Spleen (tissue), 11 donors: ENCODE measurements around the gene PAN2. TPM values are rescaled to one million over a fixed set of nuclear protein-coding genes. Genes with fewer than 3 reads are reported as not detected.

Source experiments
- DNase-seq: peaks from one replicate; pipeline ENCODE4 v3.0.0-alpha.2; 2020
- H3K27ac ChIP-seq, 8 donors: fragments of 200-600 bp; sonication (generic) in 7 of 8; 1 replicate in 4 of 8; 2 replicates in 4 of 8; pipeline versions ENCODE4 v1.5.0 to v1.8.0; 2016 to 2021; ENCODE audit warnings: inconsistent platforms in 4 of 8, mild to moderate bottlenecking in 4 of 8, moderate library complexity in 1 of 8
- H3K27me3 ChIP-seq, 7 donors: fragments of 200-600 bp; sonication (generic) in 6 of 7; replicated peaks in 1 of 7; 1 replicate in 4 of 7; 2 replicates in 3 of 7; pipeline versions ENCODE4 v1.5.0 to v1.8.0; 2016 to 2021; ENCODE audit warnings: inconsistent platforms in 3 of 7, mild to moderate bottlenecking in 1 of 7
- H3K36me3 ChIP-seq, 6 donors: fragments of 200-600 bp; sonication (generic) in 5 of 6; 1 replicate in 4 of 6; 2 replicates in 2 of 6; pipeline versions ENCODE4 v1.5.0 to v1.8.0; 2016 to 2021; ENCODE audit warnings: inconsistent platforms in 2 of 6
- H3K4me1 ChIP-seq, 6 donors: fragments of 200-600 bp; sonication (generic) in 5 of 6; 1 replicate in 3 of 6; 2 replicates in 3 of 6; pipeline versions ENCODE4 v1.5.0 to v1.8.0; 2016 to 2021; ENCODE audit warnings: inconsistent platforms in 3 of 6
- H3K4me3 ChIP-seq, 8 donors: fragments of 200-600 bp; sonication (generic) in 7 of 8; 1 replicate in 4 of 8; 2 replicates in 4 of 8; pipeline versions ENCODE4 v1.5.0 to v1.8.0; 2016 to 2021; ENCODE audit warnings: inconsistent platforms in 4 of 8, mild to moderate bottlenecking in 4 of 8, moderate library complexity in 2 of 8
- H3K9me3 ChIP-seq, 8 donors: fragments of 200-600 bp; sonication (generic) in 7 of 8; 1 replicate in 4 of 8; 2 replicates in 4 of 8; pipeline versions ENCODE4 v1.5.0 to v1.8.0; 2016 to 2021; ENCODE audit warnings: inconsistent platforms in 4 of 8
- POLR2A ChIP-seq, 3 donors: fragments of 450-650 bp; IDR thresholded peaks; one replicate each; pipeline ENCODE4 v1.5.1; 2017; ENCODE audit warnings: antibody characterized with exemption in 3 of 3, mild to moderate bottlenecking in 1 of 3
- POLR2AphosphoS5 ChIP-seq, 3 donors: sonication (generic); formaldehyde crosslinking; IDR thresholded peaks; one replicate each; pipeline ENCODE4 v1.5.1; 2017; ENCODE audit warnings: antibody characterized with exemption in 3 of 3
- WGBS, 5 donors: extraction: QIAGEN DNeasy Blood & Tissue Kit in 3 of 5; methylation state at CpG; one replicate each; pipeline versions ENCODE4 v1.1.5 to v1.1.7; 2013 to 2018; 5-methylcytosine and 5-hydroxymethylcytosine counted together
- intact Hi-C: fragments of 100-400 bp; cut with DNase I; formaldehyde crosslinking; loops from one replicate; pipeline ENCODE4 v1.15.0; 2023; ENCODE audit warnings: low total_unique reads
- polyA plus RNA-seq, 3 donors: library from polyadenylated mRNA; stranded (reverse); fragments of 200-250 nt; gene quantifications; one replicate each; pipeline ENCODE4 v1.2.1, GENCODE V29; 2013
- small RNA-seq, 4 donors: library from RNA; depleted of rRNA; stranded (forward); fragments of <200 nt; gene quantifications; one replicate each; pipeline ENCODE3, GENCODE V24; 2016
- total RNA-seq, 7 donors: library from RNA; depleted of rRNA in 3 of 7; stranded (reverse); fragments of >200 nt in 3 of 7; fragmentation: NEBNext Ultra II Directional in 4 of 7; extraction: Animal tissue kit (Norgen Biotek cat#: 25700) in 4 of 7; gene quantifications; one replicate each; pipeline versions ENCODE4 v1.1.0 to v1.2.1, GENCODE V29; 2016 to 2021
- TF ChIP-seq, protein P1 (sequence below), 11 experiments: fragments of 200-600 bp in 7 of 11; fragments of 450-650 bp in 4 of 11; sonication (generic) in 4 of 11; IDR thresholded peaks in 8 of 11; conservative IDR thresholded peaks in 3 of 11; 1 replicate in 7 of 11; 2 replicates in 4 of 11; pipeline versions ENCODE4 v1.4.0 to v1.8.0; 2016 to 2021; ENCODE audit warnings: antibody characterized with exemption in 11 of 11, inconsistent platforms in 4 of 11, mild to moderate bottlenecking in 1 of 11
- donor health status: healthy with polysubstance abuse.
- donor health status: DM: no; HTN: no; CAD: no; lungs with moderate emphysema.
- donor health status: DM: no; HTN: no; CAD: no.
- donor health status: Bipolar disorder and iron deficiency.
- donor health status: healthy.
- donor health status: DM: no; HTN: no; CAD: no.
- donor health status: DM: yes; HTN: yes; CAD: no.

PAN2 gene
- total and polyA plus RNA-seq, 10 donors, result 34.8 to 132 (median 86.8) TPM

DNA sequence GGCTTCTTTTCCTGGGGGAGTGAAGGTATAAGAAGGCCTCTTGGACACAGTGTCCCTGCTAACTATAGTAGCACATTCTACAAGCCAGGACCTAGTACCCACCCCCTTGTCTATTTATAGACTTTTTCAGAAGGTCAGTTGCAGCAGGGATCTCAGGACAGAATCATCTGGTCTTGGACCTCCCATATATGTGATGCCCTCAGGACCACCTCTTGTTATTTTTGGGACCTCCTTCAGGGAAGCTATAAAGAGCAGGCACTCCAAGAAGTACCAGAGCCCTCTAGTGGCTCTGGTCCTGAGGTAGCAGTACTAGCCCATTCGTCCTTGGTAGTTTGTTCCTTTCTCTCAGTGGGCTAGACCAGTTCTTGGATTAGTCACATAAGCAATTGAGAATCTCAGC lies 62.8 kb downstream of the PAN2 start:
- Histone ChIP-seq H3K4me3 (no peak overlapping the region), H3K9me3 (no peaks in the 10 kb centered on the region), H3K27me3 (no peaks in the 10 kb centered on the region), H3K27ac (peak overlapping the region in 1 of 8 donors; percentile 18), H3K36me3 (peaks cover 0 to 74% (median 53%) of the 10 kb centered on the region in 6 donors), H3K4me1 (peaks cover 9 to 21% (median 16%) of the 10 kb centered on the region in 6 donors)
- DNase-seq, result no peak
- 0 to 31% (median 21%) methylated on average over 1 of the region's 1 CpG for WGBS, 5 donors
- TF ChIP-seq, protein P1, sequence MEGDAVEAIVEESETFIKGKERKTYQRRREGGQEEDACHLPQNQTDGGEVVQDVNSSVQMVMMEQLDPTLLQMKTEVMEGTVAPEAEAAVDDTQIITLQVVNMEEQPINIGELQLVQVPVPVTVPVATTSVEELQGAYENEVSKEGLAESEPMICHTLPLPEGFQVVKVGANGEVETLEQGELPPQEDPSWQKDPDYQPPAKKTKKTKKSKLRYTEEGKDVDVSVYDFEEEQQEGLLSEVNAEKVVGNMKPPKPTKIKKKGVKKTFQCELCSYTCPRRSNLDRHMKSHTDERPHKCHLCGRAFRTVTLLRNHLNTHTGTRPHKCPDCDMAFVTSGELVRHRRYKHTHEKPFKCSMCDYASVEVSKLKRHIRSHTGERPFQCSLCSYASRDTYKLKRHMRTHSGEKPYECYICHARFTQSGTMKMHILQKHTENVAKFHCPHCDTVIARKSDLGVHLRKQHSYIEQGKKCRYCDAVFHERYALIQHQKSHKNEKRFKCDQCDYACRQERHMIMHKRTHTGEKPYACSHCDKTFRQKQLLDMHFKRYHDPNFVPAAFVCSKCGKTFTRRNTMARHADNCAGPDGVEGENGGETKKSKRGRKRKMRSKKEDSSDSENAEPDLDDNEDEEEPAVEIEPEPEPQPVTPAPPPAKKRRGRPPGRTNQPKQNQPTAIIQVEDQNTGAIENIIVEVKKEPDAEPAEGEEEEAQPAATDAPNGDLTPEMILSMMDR (IDR thresholded peaks at IDR 0.05 in 8 of 11, conservative IDR thresholded peaks at IDR 0.05 in 3 of 11), result peak in 2 of 11 experiments; percentile 5 to 15
- no peak for TF ChIP-seq POLR2AphosphoS5 (IDR thresholded peaks at IDR 0.05)
- intact Hi-C loops, result no loop called here

DNA sequence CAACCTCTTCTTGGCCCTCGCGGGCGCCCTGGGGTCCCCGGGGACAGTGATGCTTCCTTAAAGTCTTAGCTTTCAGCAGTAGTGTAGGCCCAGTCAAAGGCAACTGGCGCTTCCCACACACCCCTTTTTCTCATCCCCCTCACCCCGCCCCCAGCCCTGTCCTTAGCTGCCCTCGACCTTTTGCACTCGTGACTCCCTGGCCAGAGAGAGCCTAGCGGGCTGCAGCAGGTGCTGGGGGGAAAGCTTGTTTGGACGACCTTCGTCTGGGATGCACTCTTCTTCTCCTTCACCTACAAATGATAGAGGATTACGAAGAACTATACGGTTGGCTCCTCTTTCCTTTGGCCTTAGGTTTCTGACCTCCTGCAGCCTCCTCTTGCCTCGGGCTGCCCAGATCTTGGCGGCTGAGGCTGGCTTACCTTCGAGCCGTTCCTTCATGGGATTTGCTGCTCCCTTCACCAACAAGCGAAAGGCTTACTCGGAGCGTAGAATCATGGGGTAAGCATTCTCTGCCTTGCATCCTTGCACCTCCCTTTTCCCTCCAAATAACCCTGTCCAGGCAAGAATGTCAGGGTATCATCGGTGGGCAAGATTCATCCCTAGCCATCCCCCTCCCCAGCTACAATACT lies 66.2 kb downstream of the PAN2 start:
- TF ChIP-seq POLR2A (IDR thresholded peaks at IDR 0.05), result no peak
- TF ChIP-seq, protein P1 (IDR thresholded peaks at IDR 0.05 in 8 of 11, conservative IDR thresholded peaks at IDR 0.05 in 3 of 11), result no peak
- no peak for TF ChIP-seq POLR2AphosphoS5 (IDR thresholded peaks at IDR 0.05)
- no peak for DNase-seq
- 32 to 47% (median 35%) methylated on average over 16 to 21 of the region's 21 CpGs for WGBS, 5 donors

GRCh38 chr12:56266693-56267442 lies 66.9 kb downstream of the PAN2 start, which contains the start of gene COQ10A:
Gene COQ10A (plus strand): TSS chr12:56266942. CDS start chr12:56267119, 177 bp downstream.
- H3K4me3 ChIP-seq, result peak within 1 kb of the TSS; percentile 49 to 76 (median 72)

More for the DNA sequence above, 66.2 kb downstream of the PAN2 start:
- no peaks in the 10 kb centered on the region for H3K9me3 ChIP-seq
- peak overlapping the region; percentile 67 to 97 (median 94) for H3K27ac ChIP-seq
- H3K36me3 ChIP-seq, result peaks cover 0 to 39% (median 19%) of the 10 kb centered on the region in 6 donors
- H3K4me1 ChIP-seq, result peaks cover 9 to 27% (median 20%) of the 10 kb centered on the region in 6 donors
- peak overlapping the region; percentile 49 to 76 (median 72) for H3K4me3 ChIP-seq
- intact Hi-C loops, result no loop called here
- no peaks in the 10 kb centered on the region for H3K27me3 ChIP-seq

More at GRCh38 chr12:56266693-56267442, 66.9 kb downstream of the PAN2 start, which contains the start of gene COQ10A:
- Histone ChIP-seq H3K27me3 (no peaks in the 10 kb centered on the region), H3K9me3 (no peaks in the 10 kb centered on the region), H3K4me1 (peaks cover 9 to 27% (median 20%) of the 10 kb centered on the region in 6 donors), H3K27ac (peak within 1 kb of the TSS; percentile 67 to 97 (median 94)), H3K36me3 (peaks cover 0 to 33% (median 14%) of the 10 kb centered on the region in 6 donors)
- TF ChIP-seq POLR2AphosphoS5 (IDR thresholded peaks at IDR 0.05) (peak; percentile 94 to 98 (median 97)), POLR2A (IDR thresholded peaks at IDR 0.05) (peak in 2 of 3 donors; percentile 75 to 77)
- TF ChIP-seq, protein P1 (IDR thresholded peaks at IDR 0.05 in 8 of 11, conservative IDR thresholded peaks at IDR 0.05 in 3 of 11), result peak; percentile 49 to 85 (median 71)
- WGBS, 5 donors, result 0 to 1% (median 1%) methylated on average over 36 to 68 of the region's 68 CpGs
- DNase-seq, result peak; percentile 97
- intact Hi-C loops, result no loop called here

Small RNA genes within 50 kb of the gene (small RNA-seq; reads per million reads assigned to genes)
- gene RNU7-40P, result 0 reads per million in 4 donors

Other genes starting within 250 kb of the PAN2 start
- gene PA2G4, start 229.4 kb downstream of the PAN2 start, total RNA-seq, result 10 to 100 TPM; 70.5 to 92.8 (median 78.0) TPM
- gene PA2G4, start 229.4 kb downstream of the PAN2 start, polyA plus RNA-seq, result 10 to 100 TPM; 52.8 to 74.1 (median 71.0) TPM
- 1,000 to 10,000 TPM; 2,138 to 3,021 (median 2,534) TPM for gene RPL41, start 217.4 kb downstream of the PAN2 start, total RNA-seq
- gene RPL41, start 217.4 kb downstream of the PAN2 start, polyA plus RNA-seq, result 1,000 to 10,000 TPM; 7,053 to 9,352 (median 7,491) TPM
- gene ZC3H10, start 215.7 kb downstream of the PAN2 start, total RNA-seq, result 10 to 100 TPM in 4 of 7 donors, 1 to 10 TPM in 3; 7.4 to 13.6 (median 10.5) TPM
- gene ZC3H10, start 215.7 kb downstream of the PAN2 start, polyA plus RNA-seq, result 1 to 10 TPM; 1.5 to 4.0 (median 2.5) TPM
- gene ESYT1, start 205.7 kb downstream of the PAN2 start, total RNA-seq, result 100 to 1,000 TPM in 6 of 7 donors, 10 to 100 TPM in 1; 89.0 to 112 (median 107) TPM
- 10 to 100 TPM; 20.2 to 39.8 (median 33.2) TPM for gene ESYT1, start 205.7 kb downstream of the PAN2 start, polyA plus RNA-seq
- gene MYL6B, start 181.4 kb downstream of the PAN2 start, total RNA-seq, result 100 to 1,000 TPM in 1 of 7 donors, 10 to 100 TPM in 6; 17.1 to 101 (median 35.7) TPM
- 10 to 100 TPM; 50.1 to 69.1 (median 57.0) TPM for gene MYL6B, start 181.4 kb downstream of the PAN2 start, polyA plus RNA-seq
- gene MYL6, start 175.6 kb downstream of the PAN2 start, total RNA-seq, result 1,000 to 10,000 TPM; 1,063 to 1,656 (median 1,218) TPM
- gene MYL6, start 175.6 kb downstream of the PAN2 start, polyA plus RNA-seq, result 1,000 to 10,000 TPM; 1,480 to 3,098 (median 2,131) TPM
- 100 to 1,000 TPM in 4 of 7 donors, 10 to 100 TPM in 3; 73.7 to 121 (median 101) TPM for gene SMARCC2, start 144.5 kb downstream of the PAN2 start, total RNA-seq
- gene SMARCC2, start 144.5 kb downstream of the PAN2 start, polyA plus RNA-seq, result 10 to 100 TPM in 1 of 3 donors, 1 to 10 TPM in 2; 8.5 to 24.7 (median 9.4) TPM
- gene RNF41, start 112.1 kb downstream of the PAN2 start, total RNA-seq, result 10 to 100 TPM; 38.5 to 56.1 (median 47.6) TPM
- 10 to 100 TPM; 13.2 to 21.0 (median 15.8) TPM for gene RNF41, start 112.1 kb downstream of the PAN2 start, polyA plus RNA-seq
- 10 to 100 TPM; 13.4 to 21.3 (median 18.4) TPM for gene NABP2, start 109.7 kb downstream of the PAN2 start, total RNA-seq
- gene NABP2, start 109.7 kb downstream of the PAN2 start, polyA plus RNA-seq, result 10 to 100 TPM; 19.7 to 24.6 (median 23.1) TPM
- gene SLC39A5, start 103.9 kb downstream of the PAN2 start, total RNA-seq, result 1 to 10 TPM in 1 of 7 donors, under 1 TPM in 2, not detected in 4; 0.44 to 1.3 (median 0.92) TPM
- gene SLC39A5, start 103.9 kb downstream of the PAN2 start, polyA plus RNA-seq, result under 1 TPM; 0.18 to 0.63 (median 0.22) TPM
- gene ANKRD52, start 75.6 kb downstream of the PAN2 start, total RNA-seq, result 10 to 100 TPM; 16.6 to 35.2 (median 27.5) TPM
- 1 to 10 TPM; 2.2 to 9.5 (median 2.8) TPM for gene ANKRD52, start 75.6 kb downstream of the PAN2 start, polyA plus RNA-seq
- gene COQ10A, start 67.1 kb downstream of the PAN2 start, total RNA-seq, result 10 to 100 TPM; 13.9 to 37.3 (median 19.6) TPM
- 10 to 100 TPM; 18.7 to 32.7 (median 21.9) TPM for gene COQ10A, start 67.1 kb downstream of the PAN2 start, polyA plus RNA-seq
- 100 to 1,000 TPM; 115 to 141 (median 132) TPM for gene CS, start 33.7 kb downstream of the PAN2 start, total RNA-seq
- gene CS, start 33.7 kb downstream of the PAN2 start, polyA plus RNA-seq, result 10 to 100 TPM; 35.6 to 45.8 (median 36.6) TPM
- 10 to 100 TPM; 63.0 to 79.7 (median 71.9) TPM for gene CNPY2, start 18.0 kb downstream of the PAN2 start, total RNA-seq
- gene CNPY2, start 18.0 kb downstream of the PAN2 start, polyA plus RNA-seq, result 10 to 100 TPM; 81.9 to 86.9 (median 86.7) TPM
- gene IL23A, start 4.9 kb upstream of the PAN2 start, total RNA-seq, result 1 to 10 TPM; 1.1 to 4.5 (median 2.0) TPM
- 1 to 10 TPM; 1.8 to 4.0 (median 3.6) TPM for gene IL23A, start 4.9 kb upstream of the PAN2 start, polyA plus RNA-seq
- 100 to 1,000 TPM; 219 to 262 (median 233) TPM for gene STAT2, start 26.1 kb upstream of the PAN2 start, total RNA-seq
- 10 to 100 TPM; 41.5 to 89.7 (median 71.7) TPM for gene STAT2, start 26.1 kb upstream of the PAN2 start, polyA plus RNA-seq
- not detected for gene APOF, start 28.9 kb upstream of the PAN2 start, total RNA-seq
- not detected for gene APOF, start 28.9 kb upstream of the PAN2 start, polyA plus RNA-seq
- 10 to 100 TPM in 6 of 7 donors, 1 to 10 TPM in 1; 9.9 to 17.7 (median 13.3) TPM for gene TIMELESS, start 115.4 kb upstream of the PAN2 start, total RNA-seq
- gene TIMELESS, start 115.4 kb upstream of the PAN2 start, polyA plus RNA-seq, result 10 to 100 TPM; 10.0 to 10.7 (median 10.5) TPM
- under 1 TPM in 1 of 7 donors, not detected in 6; 0.52 TPM for gene MIP, start 120.7 kb upstream of the PAN2 start, total RNA-seq
- under 1 TPM in 2 of 3 donors, not detected in 1; 0.07 to 0.14 TPM for gene MIP, start 120.7 kb upstream of the PAN2 start, polyA plus RNA-seq
- 1 to 10 TPM; 2.8 to 4.9 (median 4.2) TPM for gene SPRYD4, start 134.6 kb upstream of the PAN2 start, total RNA-seq
- 1 to 10 TPM; 1.4 to 2.5 (median 1.8) TPM for gene SPRYD4, start 134.6 kb upstream of the PAN2 start, polyA plus RNA-seq
- 1 to 10 TPM in 6 of 7 donors, under 1 TPM in 1; 0.83 to 2.4 (median 1.7) TPM for gene GLS2, start 154.2 kb upstream of the PAN2 start, total RNA-seq
- gene GLS2, start 154.2 kb upstream of the PAN2 start, polyA plus RNA-seq, result 1 to 10 TPM; 1.1 to 2.2 (median 1.7) TPM
- gene RBMS2, start 187.8 kb upstream of the PAN2 start, total RNA-seq, result 10 to 100 TPM; 24.8 to 65.4 (median 27.2) TPM
- 1 to 10 TPM; 3.0 to 7.7 (median 3.3) TPM for gene RBMS2, start 187.8 kb upstream of the PAN2 start, polyA plus RNA-seq